Medulla oblongata (tissue), 1 donor: ENCODE results near the gene CCL23.
A peak's percentile ranks its signal among the peaks of the same experiment; 100 is the strongest.
"Not testable (repeated sequence)": the region's sequence is repeated elsewhere in the genome, so short reads cannot be mapped to it uniquely, and the experiment has no call there.

Source experiments
- DNase-seq: peaks from one replicate; pipeline ENCODE4 v3.0.0-alpha.2; 2015; ENCODE audit errors: extremely low spot score

CCL23 gene, protein sequence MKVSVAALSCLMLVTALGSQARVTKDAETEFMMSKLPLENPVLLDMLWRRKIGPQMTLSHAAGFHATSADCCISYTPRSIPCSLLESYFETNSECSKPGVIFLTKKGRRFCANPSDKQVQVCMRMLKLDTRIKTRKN

DNA sequence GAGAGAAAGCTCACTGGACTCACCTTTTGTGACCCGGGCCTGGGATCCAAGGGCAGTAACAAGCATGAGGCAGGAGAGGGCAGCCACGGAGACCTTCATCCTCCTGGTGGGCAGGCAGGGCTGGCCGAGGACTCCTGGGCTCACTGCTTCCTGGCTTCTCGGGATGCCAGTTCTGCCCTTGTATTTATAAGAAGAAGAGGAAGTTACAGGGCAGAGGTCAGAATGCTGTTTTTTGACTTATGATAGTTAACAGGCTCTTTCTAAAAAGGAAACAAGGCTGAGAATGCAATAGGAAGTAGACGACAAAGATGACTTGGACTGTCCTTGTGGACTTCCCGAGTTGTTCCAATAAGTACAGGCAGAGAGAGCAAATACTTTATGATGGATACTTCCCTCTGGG, at the start of gene CCL23:
Gene CCL23 (minus strand): TSS at position 174 of the 400 bp plus-strand sequence. CDS start 75 bp downstream, at position 99.
- DNase-seq, result peak; percentile 14

DNA sequence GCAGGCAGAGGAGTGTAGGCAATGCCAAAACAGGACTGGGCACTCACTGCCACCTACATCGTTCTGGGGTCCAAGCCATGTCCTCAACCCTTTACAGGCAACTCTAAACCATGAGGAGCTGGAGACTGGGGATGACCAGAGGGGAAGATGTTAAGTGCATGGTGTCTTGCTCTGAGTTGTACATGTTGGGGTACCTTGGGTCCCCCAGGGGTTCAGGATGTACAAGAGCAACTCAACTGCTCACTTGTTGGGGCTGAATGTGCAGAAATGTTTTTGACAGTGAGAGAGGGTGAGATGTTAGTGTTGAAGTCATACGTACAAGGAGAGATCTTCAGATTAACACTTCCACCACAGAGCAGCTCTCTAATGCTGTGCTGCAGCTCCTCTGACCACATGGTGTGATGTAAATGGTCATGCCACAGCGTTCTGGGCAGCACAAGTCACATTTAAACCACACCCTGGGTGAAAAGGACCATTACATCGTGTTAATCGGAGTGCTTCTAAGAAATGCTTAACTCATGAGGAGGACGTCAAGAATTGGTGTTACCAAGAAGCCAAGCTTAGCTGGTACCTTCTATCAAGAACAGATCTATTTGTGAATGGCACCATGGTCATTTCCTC, 48.7 kb upstream of the CCL23 start:
- no peak for DNase-seq

GRCh38 chr17:36063786-36064541, 46.2 kb upstream of the CCL23 start, which contains the start of gene CCL18:
CCL18 (plus strand) TSS chr17:36064272; CDS start chr17:36064343, 71 bp downstream.
- no peak for DNase-seq

GRCh38 chr17:36060816-36061215, 43.0 kb upstream of the CCL23 start:
- DNase-seq, result no peak

- no peak for DNase-seq
Observed at GRCh38 chr17:36059406-36059805, 41.6 kb upstream of the CCL23 start.

GRCh38 chr17:36057911-36058310, 40.1 kb upstream of the CCL23 start:
- DNase-seq, result peak; percentile 10

GRCh38 chr17:36055921-36056520, 38.2 kb upstream of the CCL23 start:
- DNase-seq, result no peak

GRCh38 chr17:36055171-36055570, 37.4 kb upstream of the CCL23 start:
- DNase-seq, result no peak

DNA sequence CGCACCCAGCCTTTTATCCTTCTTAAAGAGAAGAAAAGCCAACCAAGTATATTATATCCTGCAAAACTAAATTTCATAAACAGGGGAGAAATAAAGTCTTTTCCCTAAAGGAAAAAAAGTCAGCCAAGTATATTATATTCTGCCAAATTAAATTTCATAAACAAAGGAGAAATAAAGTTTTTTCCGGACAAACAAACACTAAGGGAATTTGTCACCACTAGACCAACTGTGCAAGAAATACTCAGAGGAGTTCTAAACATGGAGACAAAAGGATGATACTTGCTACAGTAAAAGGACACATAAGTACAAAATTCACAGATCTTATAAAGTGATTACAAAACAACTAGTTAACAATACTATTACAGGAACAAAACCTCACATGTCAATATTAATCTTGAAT, 31.9 kb upstream of the CCL23 start:
- DNase-seq, result no peak

DNA sequence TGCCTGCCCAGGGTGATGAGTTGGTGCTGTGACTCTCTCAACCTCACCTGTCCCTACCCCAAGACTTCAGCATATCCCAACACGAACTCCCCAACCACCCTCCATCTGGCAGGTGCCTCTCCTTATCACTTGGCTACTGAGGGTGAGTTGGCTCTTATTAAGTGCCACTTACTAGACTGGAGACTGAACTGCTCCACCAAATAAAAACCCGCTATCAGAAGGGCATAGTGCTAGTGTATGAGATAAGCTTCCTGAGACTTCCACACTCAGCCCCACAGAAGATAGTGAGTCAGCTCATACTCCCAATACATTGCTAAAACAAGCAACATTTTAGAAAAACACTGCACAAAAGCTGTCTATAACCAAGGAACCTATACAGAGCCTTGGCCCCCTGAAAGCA, 30.3 kb upstream of the CCL23 start:
- no peak for DNase-seq

DNA sequence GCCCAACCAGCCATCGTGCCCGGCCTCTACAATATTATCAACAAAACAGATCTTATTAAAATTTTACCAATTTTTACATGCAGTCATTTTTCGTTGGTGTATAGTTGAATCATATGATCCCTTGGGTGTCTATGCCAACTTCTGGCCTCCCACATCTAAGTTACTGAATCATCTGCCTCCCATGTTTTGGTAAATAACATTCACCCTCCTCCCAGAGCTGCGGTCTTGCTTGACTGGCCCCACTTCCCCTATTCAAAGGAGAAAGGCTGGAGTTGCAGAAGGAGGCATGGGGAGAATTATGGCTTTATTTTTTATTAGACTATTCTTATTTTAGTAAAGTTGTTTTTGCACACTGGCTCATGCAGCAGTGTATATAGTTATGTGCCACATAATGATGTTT, 18.5 kb upstream of the CCL23 start:
- peak; percentile 6 for DNase-seq

DNA sequence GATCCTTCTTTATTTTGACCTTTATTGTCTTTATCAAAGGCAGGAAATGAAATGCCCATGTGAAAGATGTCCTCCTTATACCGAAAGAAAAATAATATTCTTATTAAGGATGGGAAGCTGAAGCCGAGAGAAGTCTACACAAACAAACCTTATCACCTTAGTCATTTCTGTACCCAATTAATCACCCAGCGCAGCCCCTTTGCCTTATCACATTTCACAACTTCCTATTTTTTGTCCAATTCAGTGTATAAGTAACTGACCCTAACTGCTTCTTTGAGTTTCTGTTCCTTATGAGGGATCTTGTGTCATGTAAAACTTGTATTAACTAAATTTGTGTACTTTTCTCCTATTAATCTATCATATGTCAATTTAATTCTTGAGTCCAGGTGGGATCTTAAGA, 16.4 kb upstream of the CCL23 start:
- peak; percentile 16 for DNase-seq

DNA sequence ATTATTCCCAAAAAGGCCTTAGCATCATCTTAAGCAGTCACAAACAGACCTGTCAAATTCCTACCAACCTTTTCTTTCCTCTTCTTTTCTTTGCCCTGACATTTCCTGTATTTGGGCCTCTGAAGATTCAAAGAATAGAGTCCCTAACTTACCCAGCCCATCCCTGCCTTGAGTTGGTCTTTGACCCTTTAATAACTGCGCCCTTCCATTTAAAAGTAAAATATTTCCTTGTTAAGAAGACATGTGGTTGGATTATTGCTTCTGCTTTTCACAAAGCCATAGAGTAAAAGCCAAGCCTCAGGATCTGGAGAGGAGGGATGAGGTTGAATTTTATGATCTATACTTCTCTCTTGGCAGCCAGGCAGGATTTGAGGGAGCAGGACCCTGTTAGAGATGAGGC, 13.2 kb upstream of the CCL23 start:
- no peak for DNase-seq

GRCh38 chr17:36027761-36028160, 10.0 kb upstream of the CCL23 start:
- no peak for DNase-seq

DNA sequence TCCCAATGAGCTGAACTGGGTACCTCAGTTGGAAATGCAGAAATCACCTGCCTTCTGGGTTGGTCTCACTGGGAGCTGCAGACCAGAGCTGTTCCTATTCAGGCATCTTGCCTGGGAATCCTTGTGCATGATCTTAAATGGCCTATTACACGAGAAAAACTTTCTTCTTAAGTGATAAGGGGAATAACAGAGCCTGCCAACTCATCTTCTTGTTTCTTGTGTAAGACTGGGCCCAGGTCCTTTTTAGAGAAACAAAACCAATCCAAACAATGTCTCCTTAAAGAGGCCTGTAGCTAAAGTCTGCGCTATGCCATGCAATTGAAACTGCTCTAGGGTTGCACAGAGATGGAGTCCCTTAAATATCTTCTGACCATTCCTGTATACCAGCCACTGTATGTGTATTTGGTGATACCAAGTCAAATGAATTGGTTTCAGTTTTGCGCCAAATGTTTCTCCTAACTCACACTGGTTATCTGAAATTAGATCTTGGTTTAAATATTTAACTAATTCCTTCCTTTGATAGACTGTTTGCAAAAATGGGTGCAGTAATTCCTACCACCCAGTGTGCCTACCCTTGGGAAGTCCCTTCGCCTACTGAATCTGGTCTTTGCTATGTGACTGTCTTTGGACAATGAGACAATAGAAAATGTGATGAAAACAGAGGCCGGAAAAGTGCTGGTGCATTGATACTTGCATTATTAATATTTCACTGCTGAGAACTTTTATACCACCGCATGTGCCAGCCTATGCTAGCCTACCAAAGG, 6.5 kb upstream of the CCL23 start:
- no peak for DNase-seq

DNA sequence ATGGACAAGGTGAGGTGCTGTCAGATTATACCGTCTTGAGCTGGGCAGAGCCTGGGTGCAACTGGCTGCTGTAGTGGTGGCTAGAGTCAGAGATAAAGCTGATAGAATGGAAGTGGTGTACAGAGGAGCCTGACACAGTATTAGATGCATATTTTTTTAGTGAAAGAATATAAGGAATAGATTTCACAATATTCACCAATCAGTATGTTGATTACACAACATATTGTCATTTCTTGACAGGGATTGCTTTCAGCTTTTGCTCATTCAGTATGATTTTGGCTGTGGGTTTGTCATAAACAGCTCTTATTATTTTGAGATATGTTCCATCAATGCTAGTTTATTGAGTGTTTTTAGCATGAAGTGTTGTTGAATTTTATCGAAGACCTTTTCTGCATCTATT, 1.7 kb upstream of the CCL23 start:
- no peak for DNase-seq

- no peak for DNase-seq
Observed at GRCh38 chr17:36016555-36016954, 1.2 kb downstream of the CCL23 start.

- DNase-seq, result not testable (repeated sequence)
Observed at GRCh38 chr17:36015895-36016294, 1.9 kb downstream of the CCL23 start.

- no peak for DNase-seq
Observed at GRCh38 chr17:36014946-36015345, 2.8 kb downstream of the CCL23 start.

GRCh38 chr17:36011201-36011600, 6.6 kb downstream of the CCL23 start:
- DNase-seq, result no peak

GRCh38 chr17:36008998-36009665, 8.6 kb downstream of the CCL23 start:
- no peak for DNase-seq
